Stimulated activated CD4-positive, alpha-beta T cell treated with anti-CD3 and anti-CD28 coated beads, Interleukin-1b, Interleukin-23, amount 100 ng/mL, for 24 hours (primary cell): ENCODE data around the gene NCOA5.

ENCODE experiments used
- DNase-seq, 4 experiments: peaks; one replicate each; pipeline ENCODE4 v3.0.0-alpha.2; 2020; ENCODE audit warnings: low read depth in 4 of 4, low spot score in 1 of 4

NCOA5 gene

GRCh38 chr20:46018611-46019010 lies 71.2 kb downstream of the NCOA5 start:
- no peak for DNase-seq

GRCh38 chr20:46018112-46018511 lies 71.7 kb downstream of the NCOA5 start:
- DNase-seq: no peak

- DNase-seq: no peak
Measured at GRCh38 chr20:46017272-46017671, 72.5 kb downstream of the NCOA5 start.

GRCh38 chr20:46014517-46015396 lies 75.0 kb downstream of the NCOA5 start:
- DNase-seq: no peak

- DNase-seq: peak; percentile 43 to 56 (median 46)
Measured at GRCh38 chr20:46013829-46014516, 75.8 kb downstream of the NCOA5 start.

GRCh38 chr20:46013322-46013828 lies 76.4 kb downstream of the NCOA5 start:
- no peak for DNase-seq

- no peak for DNase-seq
Measured at GRCh38 chr20:46012921-46013320, 76.8 kb downstream of the NCOA5 start.

GRCh38 chr20:46011631-46012482 lies 77.9 kb downstream of the NCOA5 start:
- no peak for DNase-seq
